ENCODE measurements around the gene CYP19A1. TPM values are rescaled to one million over a fixed set of nuclear protein-coding genes. Genes with fewer than 3 reads are reported as not detected.

Gene CYP19A1
- total and polyA plus RNA-seq, 9 of the 15 experiments (the other 6 are each of a cell fraction or from before 2014, with no cell fraction given): 0.16 to 0.63 (median 0.47) TPM; not detected in 3

GRCh38 chr15:51341366-51342226, 3.2 kb upstream of the CYP19A1 start, which contains the start of gene GLDN:
Gene GLDN, plus strand, starts transcription at chr15:51341655. Its CDS starts 30 bp downstream, at chr15:51341685.
- Histone ChIP-seq H2AFZ (ENCODE audit: low read depth, low read length) (no peak within 1 kb of the TSS), H3K4me3 (no peak within 1 kb of the TSS), H3K36me3 (ENCODE audit: control insufficient read depth, insufficient read depth, low read length) (no peaks in the 10 kb centered on the region), H3K79me2 (ENCODE audit: control insufficient read depth, insufficient read depth, low read length) (no peaks in the 10 kb centered on the region), H3K4me1 (replicated peaks in 1 of 2; ENCODE audit: control insufficient read depth in 2 of 2, insufficient read depth in 2 of 2, low read length in 2 of 2) (peaks cover 0 to 5% of the 10 kb centered on the region in 2 experiments; a peak in 1 of 5 replicates), H3K9me1 (ENCODE audit: control insufficient read depth, insufficient read depth, low read length) (no peaks in the 10 kb centered on the region), H4K20me1 (replicated peaks; ENCODE audit: control insufficient read depth, insufficient read depth, low read length) (no peaks in the 10 kb centered on the region), H3K27ac (ENCODE audit: extremely low read depth, low read depth, low read length) (no peak within 1 kb of the TSS), H3K9ac (ENCODE audit: insufficient read depth in 1 of 2, low read depth in 2 of 2, low read length in 2 of 2) (no peak within 1 kb of the TSS), H3K4me2 (ENCODE audit: insufficient read depth, low read length) (no peak within 1 kb of the TSS), H3K27me3 (ENCODE audit: control insufficient read depth in 2 of 2, insufficient read depth in 2 of 2, low read length in 2 of 2) (peaks cover 21 to 34% of the 10 kb centered on the region in 2 experiments; a peak in 4 of 5 replicates), H3K9me3 (replicated peaks; ENCODE audit: control insufficient read depth, insufficient read depth, low read depth, low read length) (no peaks in the 10 kb centered on the region)
- TF ChIP-seq SAFB2 (IDR thresholded peaks at IDR 0.05; ENCODE audit: borderline replicate concordance, low read depth, low read length, severe bottlenecking) (no peak), RBM14 (IDR thresholded peaks at IDR 0.05; ENCODE audit: borderline replicate concordance, insufficient read depth, low read depth, low read length) (no peak), HDAC1 (IDR thresholded peaks at IDR 0.05) (no peak), SRSF7 (optimal IDR thresholded peaks at IDR 0.05; ENCODE audit: low read depth, low read length) (no peak), PBX2 (CRISPR knock-in tag; IDR thresholded peaks at IDR 0.05; ENCODE audit: low read depth) (no peak), PBX2 (tag; conservative IDR thresholded peaks at IDR 0.05; ENCODE audit: low read depth) (no peak), MXD1 (CRISPR knock-in tag; IDR thresholded peaks at IDR 0.05; ENCODE audit: borderline replicate concordance, poor library complexity, severe bottlenecking) (no peak), ESRRA (IDR thresholded peaks at IDR 0.05; ENCODE audit: borderline replicate concordance, low read depth) (no peak), E2F6 (IDR thresholded peaks at IDR 0.05; ENCODE audit: borderline replicate concordance in 1 of 2, extremely low read depth in 1 of 2, insufficient read depth in 1 of 2, insufficient read length in 1 of 2, low read depth in 1 of 2, low read length in 1 of 2, poor library complexity in 1 of 2, severe bottlenecking in 1 of 2) (no peak), CHAMP1 (IDR thresholded peaks at IDR 0.05) (no peak), NR0B1 (IDR thresholded peaks at IDR 0.05; ENCODE audit: partially characterized antibody) (no peak)
- in situ Hi-C loops (cut with MboI): no loop called here
- POLR2A ChIA-PET: no interaction called here
- DNase-seq (ENCODE audit: extremely low read depth in 1 of 4, low spot score in 3 of 4) (no peak), ATAC-seq (no peak), FAIRE-seq (no peak)
- 7% methylated on average over 61 of the region's 76 CpGs for WGBS (ENCODE audit: insufficient coverage, low coverage, missing lambda C conversion rate)
- no TSS peak for BruUV-seq (replicated peaks)
- CTCF ChIA-PET (ENCODE audit: low intra/inter-chr PET ratio): no interaction called here
- intact Hi-C loops (cut with micrococcal nuclease): no loop called here

All from K562 (cell line).